Activated B cell treated with CpG ODN at 0.5 μM for 24 hours (primary cell): ENCODE data around the gene SCN11A. TPM values are rescaled to one million over a fixed set of nuclear protein-coding genes. Genes with fewer than 3 reads are reported as not detected.
A peak's percentile ranks its signal among the peaks of the same experiment; 100 is the strongest.

Source experiments
- ATAC-seq: fragments of 200-7000 bp; cut with Tn5 transposase; one replicate; pipeline ENCODE4 v1.10.0; 2021; ENCODE audit warnings: low read depth, mild to moderate bottlenecking, moderate library complexity
- CTCF ChIA-PET: fragments of 350-600 bp; sonication (Branson Sonifier 250); formaldehyde crosslinking; loops from one replicate; lab custom pipeline; 2021; ENCODE audit warnings: antibody characterized with exemption; lab: Charles Lee
- POLR2A ChIA-PET: fragments of 350-600 bp; sonication (Branson Sonifier 250); formaldehyde crosslinking; loops from one replicate; lab custom pipeline; 2021; ENCODE audit warnings: antibody characterized with exemption; lab: Charles Lee
- DNase-seq: peaks from one replicate; pipeline ENCODE4 v3.0.0; 2022
- H3K27ac Mint-ChIP-seq: one replicate; pipeline ENCODE4 v1.8.0; 2020; ENCODE audit warnings: mixed read lengths
- H3K27me3 Mint-ChIP-seq: one replicate; pipeline ENCODE4 v1.8.0; 2021; ENCODE audit warnings: mixed read lengths
- H3K36me3 Mint-ChIP-seq: one replicate; pipeline ENCODE4 v1.8.0; 2021; ENCODE audit warnings: low read depth, mixed read lengths
- H3K4me1 Mint-ChIP-seq: one replicate; pipeline ENCODE4 v1.8.0; 2021; ENCODE audit warnings: mixed read lengths
- H3K4me3 Mint-ChIP-seq: one replicate; pipeline ENCODE4 v1.8.0; 2020; ENCODE audit warnings: mild to moderate bottlenecking, mixed read lengths
- H3K9me3 Mint-ChIP-seq: one replicate; pipeline ENCODE4 v1.8.0; 2020; ENCODE audit warnings: mixed read lengths
- intact Hi-C: fragments of 100-400 bp; cut with micrococcal nuclease; formaldehyde crosslinking; loops from one replicate; pipeline ENCODE4 v1.15.1; 2024
- total RNA-seq: library from RNA; stranded (reverse); gene quantifications from 2 replicates; pipeline ENCODE4 v1.2.3, GENCODE V29; 2022
- TF ChIP-seq, protein P1 (sequence below): fragments of 200-600 bp; IDR thresholded peaks from one replicate; pipeline ENCODE4 v1.8.0; 2022; ENCODE audit warnings: antibody characterized with exemption, mild to moderate bottlenecking

SCN11A gene
- total RNA-seq, 1 donor from 2014 or later, result 0.16 TPM

DNA sequence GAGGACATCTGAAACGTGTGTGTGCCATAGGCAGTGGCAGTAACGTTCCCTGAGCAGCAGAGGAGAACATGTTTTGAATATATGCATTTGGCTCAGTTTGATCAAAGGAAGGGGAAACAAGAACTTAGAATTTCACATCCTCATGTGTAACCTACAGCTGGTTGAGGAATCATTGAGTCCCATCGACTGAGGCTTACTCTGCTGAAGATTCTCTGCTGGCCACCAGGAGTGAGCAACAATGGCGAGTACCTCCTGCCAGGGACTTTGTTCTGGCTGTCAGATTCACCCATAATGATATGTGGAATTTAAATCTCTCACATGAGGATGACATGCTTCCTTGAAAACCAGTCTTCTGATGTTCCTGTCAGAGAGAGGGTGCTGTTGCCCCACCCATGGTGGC, 34.4 kb upstream of the SCN11A start:
- H3K27me3 Mint-ChIP-seq, result no peaks in the 10 kb centered on the region
- peaks cover 76% of the 10 kb centered on the region for H3K36me3 Mint-ChIP-seq
- intact Hi-C loops, result loop anchor here (5.0 kb wide), 1 partner anchor 201 kb away; no protein-coding TSS in a partner anchor
- H3K4me3 Mint-ChIP-seq, result peak overlapping the region; percentile 37
- no peaks in the 10 kb centered on the region for H3K9me3 Mint-ChIP-seq
- peak; percentile 92 for ATAC-seq
- ChIA-PET CTCF (interaction anchor here (1.0 to 2.0 kb wide), 4 partner anchors 16 to 206 kb away, joined by 3 to 8 read pairs (median 5); no protein-coding TSS in a partner anchor), POLR2A (no interaction called here)
- peak overlapping the region; percentile 67 for H3K27ac Mint-ChIP-seq
- no peak for DNase-seq
- peaks cover 25% of the 10 kb centered on the region for H3K4me1 Mint-ChIP-seq
- TF ChIP-seq, protein P1, sequence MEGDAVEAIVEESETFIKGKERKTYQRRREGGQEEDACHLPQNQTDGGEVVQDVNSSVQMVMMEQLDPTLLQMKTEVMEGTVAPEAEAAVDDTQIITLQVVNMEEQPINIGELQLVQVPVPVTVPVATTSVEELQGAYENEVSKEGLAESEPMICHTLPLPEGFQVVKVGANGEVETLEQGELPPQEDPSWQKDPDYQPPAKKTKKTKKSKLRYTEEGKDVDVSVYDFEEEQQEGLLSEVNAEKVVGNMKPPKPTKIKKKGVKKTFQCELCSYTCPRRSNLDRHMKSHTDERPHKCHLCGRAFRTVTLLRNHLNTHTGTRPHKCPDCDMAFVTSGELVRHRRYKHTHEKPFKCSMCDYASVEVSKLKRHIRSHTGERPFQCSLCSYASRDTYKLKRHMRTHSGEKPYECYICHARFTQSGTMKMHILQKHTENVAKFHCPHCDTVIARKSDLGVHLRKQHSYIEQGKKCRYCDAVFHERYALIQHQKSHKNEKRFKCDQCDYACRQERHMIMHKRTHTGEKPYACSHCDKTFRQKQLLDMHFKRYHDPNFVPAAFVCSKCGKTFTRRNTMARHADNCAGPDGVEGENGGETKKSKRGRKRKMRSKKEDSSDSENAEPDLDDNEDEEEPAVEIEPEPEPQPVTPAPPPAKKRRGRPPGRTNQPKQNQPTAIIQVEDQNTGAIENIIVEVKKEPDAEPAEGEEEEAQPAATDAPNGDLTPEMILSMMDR, result no peak

GRCh38 chr3:39082666-39083313, 31.0 kb upstream of the SCN11A start:
- TF ChIP-seq, protein P1, result no peak
- ATAC-seq, result no peak
- POLR2A ChIA-PET, result no interaction called here

DNA sequence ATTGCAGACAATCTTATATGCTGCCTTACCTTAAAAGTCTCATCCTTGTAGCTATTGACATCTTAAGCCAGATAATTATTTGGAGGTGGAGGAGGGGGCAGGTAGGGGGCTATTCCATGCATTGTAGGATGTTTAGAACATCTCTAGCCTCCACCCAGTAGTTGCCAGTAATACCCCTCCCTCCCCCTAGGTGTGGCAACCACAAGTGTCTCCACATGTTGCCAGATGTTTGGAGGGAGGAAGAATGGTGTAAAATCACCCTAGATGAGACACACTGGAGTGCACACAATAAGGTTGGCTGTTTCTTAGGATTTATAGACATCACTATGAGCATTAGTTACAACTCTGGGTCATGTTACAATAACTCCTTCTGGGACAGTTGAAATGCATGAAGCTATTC, 28.3 kb upstream of the SCN11A start:
- ATAC-seq, result no peak
- intact Hi-C loops, result no loop called here
- Mint-ChIP-seq H3K4me1 (peaks cover 5% of the 10 kb centered on the region), H3K9me3 (no peaks in the 10 kb centered on the region), H3K27me3 (no peaks in the 10 kb centered on the region), H3K4me3 (no peak overlapping the region), H3K36me3 (peaks cover 74% of the 10 kb centered on the region), H3K27ac (no peak overlapping the region)
- TF ChIP-seq, protein P1, result no peak
- no peak for DNase-seq
- ChIA-PET POLR2A (no interaction called here), CTCF (interaction anchor here (0.6 to 1.5 kb wide), 3 partner anchors 208 to 212 kb away, joined by 3 to 4 read pairs (median 3); no protein-coding TSS in a partner anchor)

More at GRCh38 chr3:39082666-39083313, 31.0 kb upstream of the SCN11A start:
- DNase-seq, result no peak
- Mint-ChIP-seq H3K9me3 (no peaks in the 10 kb centered on the region), H3K4me1 (peaks cover 25% of the 10 kb centered on the region), H3K27ac (no peak overlapping the region), H3K27me3 (no peaks in the 10 kb centered on the region), H3K36me3 (peaks cover 68% of the 10 kb centered on the region), H3K4me3 (no peak overlapping the region)
- CTCF ChIA-PET, result no interaction called here
- intact Hi-C loops, result no loop called here

DNA sequence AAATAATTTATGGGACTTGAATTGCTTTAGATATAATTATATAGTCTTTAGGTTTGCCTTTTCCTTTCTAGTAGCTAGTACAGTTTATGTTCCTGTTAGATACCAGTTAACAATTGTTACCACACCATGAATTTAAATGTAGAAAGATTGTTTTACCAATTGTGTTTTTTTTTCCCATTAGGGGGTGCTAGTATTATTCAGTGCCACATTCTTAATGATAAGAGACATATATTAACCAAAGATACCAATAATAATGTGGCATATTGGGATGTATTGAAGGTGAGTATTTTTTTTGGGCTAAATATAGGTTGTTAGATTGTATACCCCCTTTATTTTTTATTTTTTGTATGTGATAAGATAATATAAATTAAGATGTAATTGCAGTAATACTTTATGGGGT, 27.8 kb upstream of the SCN11A start:
- Mint-ChIP-seq H3K4me3 (no peak overlapping the region), H3K9me3 (no peaks in the 10 kb centered on the region), H3K36me3 (peaks cover 77% of the 10 kb centered on the region), H3K27ac (no peak overlapping the region), H3K4me1 (peaks cover 5% of the 10 kb centered on the region), H3K27me3 (no peaks in the 10 kb centered on the region)
- DNase-seq (no peak), ATAC-seq (no peak)
- POLR2A ChIA-PET, result no interaction called here
- TF ChIP-seq, protein P1, result no peak
- CTCF ChIA-PET, result interaction anchor here (0.6 to 1.5 kb wide), 2 partner anchors 209 to 213 kb away, joined by 3 read pairs; no protein-coding TSS in a partner anchor
- intact Hi-C loops, result no loop called here

DNA sequence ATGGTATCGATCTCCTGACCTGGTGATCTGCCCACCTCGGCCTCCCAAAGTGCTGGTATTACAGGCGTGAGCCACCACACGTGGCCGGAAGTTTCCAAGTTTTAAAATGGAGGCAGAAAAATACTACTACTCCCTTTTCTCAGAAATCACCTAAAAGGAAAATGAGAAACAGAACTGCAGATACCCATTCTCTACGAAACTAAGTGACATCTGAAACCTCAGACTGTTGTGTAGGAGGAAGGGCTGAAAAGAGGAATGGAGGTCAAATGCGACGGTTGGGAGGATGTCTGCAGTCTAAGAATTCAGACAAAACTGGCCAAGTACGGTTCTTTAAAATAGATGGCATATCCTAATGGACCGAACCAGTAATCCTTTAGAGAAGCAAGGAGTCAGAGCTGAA, 24.2 kb upstream of the SCN11A start:
- Mint-ChIP-seq H3K36me3 (peaks cover 83% of the 10 kb centered on the region), H3K27ac (no peak overlapping the region), H3K4me3 (no peak overlapping the region), H3K27me3 (no peaks in the 10 kb centered on the region), H3K4me1 (no peaks in the 10 kb centered on the region), H3K9me3 (no peaks in the 10 kb centered on the region)
- DNase-seq, result no peak
- POLR2A ChIA-PET, result no interaction called here
- ATAC-seq, result no peak
- CTCF ChIA-PET, result interaction anchor here (1.1 kb wide), 1 partner anchor 212 kb away, joined by 3 read pairs; no protein-coding TSS in a partner anchor
- intact Hi-C loops, result no loop called here
- TF ChIP-seq, protein P1, result no peak
